Measurements from ENCODE around the gene CIPC.

GRCh38 chr14:77103475-77103874, 5.4 kb downstream of the CIPC start:
- TF ChIP-seq CTCF (IDR thresholded peaks at IDR 0.05; ENCODE audit: insufficient read depth, low read length, poor library complexity, severe bottlenecking) (no peak), EZH2phosphoT487 (conservative IDR thresholded peaks at IDR 0.05; ENCODE audit: low read length) (no peak)

Measured in SU-DHL-6 (cell line).